ENCODE data around the gene SLC43A2. TPM values are rescaled to one million over a fixed set of nuclear protein-coding genes. Genes with fewer than 3 reads are reported as not detected.
A peak's percentile ranks its signal among the peaks of the same experiment; 100 is the strongest.
"Not testable (repeated sequence)": the region's sequence is repeated elsewhere in the genome, so short reads cannot be mapped to it uniquely, and the experiment has no call there.

The SLC43A2 gene
- 1.7 and 2.5 TPM in 2 replicates for total RNA-seq

- H3K4me3 Mint-ChIP-seq = peak within 1 kb of the TSS; percentile 90
- peaks cover 36% of the 10 kb centered on the region for H3K27me3 Mint-ChIP-seq (ENCODE audit: insufficient read depth)
- DNase-seq (ENCODE audit: low spot score) = peak; percentile 75
- no peaks in the 10 kb centered on the region for H3K36me3 Mint-ChIP-seq (ENCODE audit: low read depth)
- H3K9me3 Mint-ChIP-seq = no peaks in the 10 kb centered on the region
- H3K27ac Mint-ChIP-seq = peak within 1 kb of the TSS; percentile 90
- intact Hi-C loops (cut with micrococcal nuclease) = loop anchor here (1.0 to 5.0 kb wide), 5 partner anchors 21 to 261 kb away; partner anchors contain the start of genes PITPNA and RILP
- H3K4me1 Mint-ChIP-seq (ENCODE audit: low read depth) = peaks cover 16% of the 10 kb centered on the region
Measured at GRCh38 chr17:1627982-1628855, at the start of gene SLC43A2. Gene SLC43A2 (minus strand): TSS chr17:1628834. CDS start chr17:1627874, 960 bp downstream.

GRCh38 chr17:1676401-1676800, 47.8 kb upstream of the SLC43A2 start:
- no peak overlapping the region for H3K4me3 Mint-ChIP-seq
- H3K27me3 Mint-ChIP-seq (ENCODE audit: insufficient read depth) = no peaks in the 10 kb centered on the region
- no peaks in the 10 kb centered on the region for H3K9me3 Mint-ChIP-seq
- peaks cover 72% of the 10 kb centered on the region for H3K36me3 Mint-ChIP-seq (ENCODE audit: low read depth)
- peaks cover 13% of the 10 kb centered on the region for H3K4me1 Mint-ChIP-seq (ENCODE audit: low read depth)
- no peak overlapping the region for H3K27ac Mint-ChIP-seq
- DNase-seq (ENCODE audit: low spot score) = no peak
- intact Hi-C loops (cut with micrococcal nuclease) = no loop called here

- intact Hi-C loops (cut with micrococcal nuclease) = no loop called here
- Mint-ChIP-seq H3K36me3 (ENCODE audit: low read depth) (peaks cover 59% of the 10 kb centered on the region), H3K27me3 (ENCODE audit: insufficient read depth) (no peaks in the 10 kb centered on the region), H3K27ac (no peak overlapping the region), H3K9me3 (no peaks in the 10 kb centered on the region), H3K4me3 (no peak overlapping the region), H3K4me1 (ENCODE audit: low read depth) (peaks cover 14% of the 10 kb centered on the region)
- DNase-seq (ENCODE audit: low spot score) = no peak
Measured at GRCh38 chr17:1673041-1673785, 44.6 kb upstream of the SLC43A2 start.

GRCh38 chr17:1663934-1664333, 35.3 kb upstream of the SLC43A2 start:
- H3K4me1 Mint-ChIP-seq (ENCODE audit: low read depth); H3K27ac Mint-ChIP-seq; DNase-seq (ENCODE audit: low spot score); H3K27me3 Mint-ChIP-seq (ENCODE audit: insufficient read depth); intact Hi-C loops (cut with micrococcal nuclease); H3K4me3 Mint-ChIP-seq; H3K9me3 Mint-ChIP-seq: not testable (repeated sequence)
- H3K36me3 Mint-ChIP-seq (ENCODE audit: low read depth) = peaks cover 47% of the 10 kb centered on the region

- Mint-ChIP-seq H3K4me3 (no peak overlapping the region), H3K36me3 (ENCODE audit: low read depth) (peaks cover 55% of the 10 kb centered on the region), H3K27me3 (ENCODE audit: insufficient read depth) (no peaks in the 10 kb centered on the region), H3K4me1 (ENCODE audit: low read depth) (no peaks in the 10 kb centered on the region), H3K9me3 (no peaks in the 10 kb centered on the region), H3K27ac (no peak overlapping the region)
- no peak for DNase-seq (ENCODE audit: low spot score)
- intact Hi-C loops (cut with micrococcal nuclease) = no loop called here
Measured at GRCh38 chr17:1661045-1661444, 32.4 kb upstream of the SLC43A2 start.

GRCh38 chr17:1658100-1658499, 29.5 kb upstream of the SLC43A2 start:
- no peak overlapping the region for H3K4me3 Mint-ChIP-seq
- H3K9me3 Mint-ChIP-seq = no peaks in the 10 kb centered on the region
- no peaks in the 10 kb centered on the region for H3K27me3 Mint-ChIP-seq (ENCODE audit: insufficient read depth)
- H3K4me1 Mint-ChIP-seq (ENCODE audit: low read depth) = no peaks in the 10 kb centered on the region
- DNase-seq (ENCODE audit: low spot score) = no peak
- intact Hi-C loops (cut with micrococcal nuclease) = no loop called here
- peaks cover 68% of the 10 kb centered on the region for H3K36me3 Mint-ChIP-seq (ENCODE audit: low read depth)
- no peak overlapping the region for H3K27ac Mint-ChIP-seq

- Mint-ChIP-seq H3K36me3 (ENCODE audit: low read depth) (peaks cover 65% of the 10 kb centered on the region), H3K4me1 (ENCODE audit: low read depth) (no peaks in the 10 kb centered on the region), H3K9me3 (no peaks in the 10 kb centered on the region), H3K27ac (no peak overlapping the region), H3K27me3 (ENCODE audit: insufficient read depth) (no peaks in the 10 kb centered on the region), H3K4me3 (no peak overlapping the region)
- no peak for DNase-seq (ENCODE audit: low spot score)
- intact Hi-C loops (cut with micrococcal nuclease) = no loop called here
Measured at GRCh38 chr17:1653735-1654134, 25.1 kb upstream of the SLC43A2 start.

- H3K27ac Mint-ChIP-seq; H3K27me3 Mint-ChIP-seq (ENCODE audit: insufficient read depth); H3K4me1 Mint-ChIP-seq (ENCODE audit: low read depth); intact Hi-C loops (cut with micrococcal nuclease); DNase-seq (ENCODE audit: low spot score); H3K9me3 Mint-ChIP-seq: not testable (repeated sequence)
- H3K36me3 Mint-ChIP-seq (ENCODE audit: low read depth) = peaks cover 56% of the 10 kb centered on the region
- H3K4me3 Mint-ChIP-seq = peak overlapping the region; percentile 26
Measured at GRCh38 chr17:1652794-1653193, 24.2 kb upstream of the SLC43A2 start.

- no peak overlapping the region for H3K27ac Mint-ChIP-seq
- H3K4me3 Mint-ChIP-seq = no peak overlapping the region
- H3K27me3 Mint-ChIP-seq (ENCODE audit: insufficient read depth) = peaks cover under 1% of the 10 kb centered on the region
- no peaks in the 10 kb centered on the region for H3K4me1 Mint-ChIP-seq (ENCODE audit: low read depth)
- no peaks in the 10 kb centered on the region for H3K9me3 Mint-ChIP-seq
- H3K36me3 Mint-ChIP-seq (ENCODE audit: low read depth) = peaks cover 48% of the 10 kb centered on the region
- intact Hi-C loops (cut with micrococcal nuclease) = no loop called here
- DNase-seq (ENCODE audit: low spot score) = no peak
Measured at GRCh38 chr17:1651559-1651844, 22.9 kb upstream of the SLC43A2 start.

GRCh38 chr17:1650731-1651558, 22.3 kb upstream of the SLC43A2 start:
- DNase-seq (ENCODE audit: low spot score) = no peak
- peaks cover 2% of the 10 kb centered on the region for H3K27me3 Mint-ChIP-seq (ENCODE audit: insufficient read depth)
- intact Hi-C loops (cut with micrococcal nuclease) = no loop called here
- H3K36me3 Mint-ChIP-seq (ENCODE audit: low read depth) = peaks cover 45% of the 10 kb centered on the region
- no peak overlapping the region for H3K4me3 Mint-ChIP-seq
- H3K9me3 Mint-ChIP-seq = no peaks in the 10 kb centered on the region
- no peak overlapping the region for H3K27ac Mint-ChIP-seq
- H3K4me1 Mint-ChIP-seq (ENCODE audit: low read depth) = peaks cover 4% of the 10 kb centered on the region

- intact Hi-C loops (cut with micrococcal nuclease) = loop anchor here (1.0 to 5.0 kb wide), 7 partner anchors 22 to 392 kb away; partner anchors contain the start of genes CRK, OVCA2, PRPF8 and RPA1
- H3K27ac Mint-ChIP-seq = peak within 1 kb of the TSS; percentile 44
- peaks cover 44% of the 10 kb centered on the region for H3K36me3 Mint-ChIP-seq (ENCODE audit: low read depth)
Measured at GRCh38 chr17:1649844-1650501, 21.3 kb upstream of the SLC43A2 start, which contains the start of gene RILP. Gene RILP (minus strand): TSS chr17:1649866. CDS start chr17:1649804, 62 bp downstream.

More at GRCh38 chr17:1649844-1650501, 21.3 kb upstream of the SLC43A2 start, which contains the start of gene RILP:
- DNase-seq (ENCODE audit: low spot score) = no peak
- Mint-ChIP-seq H3K9me3 (no peaks in the 10 kb centered on the region), H3K27me3 (ENCODE audit: insufficient read depth) (peaks cover 2% of the 10 kb centered on the region), H3K4me3 (peak within 1 kb of the TSS; percentile 73), H3K4me1 (ENCODE audit: low read depth) (peaks cover 14% of the 10 kb centered on the region)
